ENCODE measurements around the gene M6PR.

Gene M6PR

DNA sequence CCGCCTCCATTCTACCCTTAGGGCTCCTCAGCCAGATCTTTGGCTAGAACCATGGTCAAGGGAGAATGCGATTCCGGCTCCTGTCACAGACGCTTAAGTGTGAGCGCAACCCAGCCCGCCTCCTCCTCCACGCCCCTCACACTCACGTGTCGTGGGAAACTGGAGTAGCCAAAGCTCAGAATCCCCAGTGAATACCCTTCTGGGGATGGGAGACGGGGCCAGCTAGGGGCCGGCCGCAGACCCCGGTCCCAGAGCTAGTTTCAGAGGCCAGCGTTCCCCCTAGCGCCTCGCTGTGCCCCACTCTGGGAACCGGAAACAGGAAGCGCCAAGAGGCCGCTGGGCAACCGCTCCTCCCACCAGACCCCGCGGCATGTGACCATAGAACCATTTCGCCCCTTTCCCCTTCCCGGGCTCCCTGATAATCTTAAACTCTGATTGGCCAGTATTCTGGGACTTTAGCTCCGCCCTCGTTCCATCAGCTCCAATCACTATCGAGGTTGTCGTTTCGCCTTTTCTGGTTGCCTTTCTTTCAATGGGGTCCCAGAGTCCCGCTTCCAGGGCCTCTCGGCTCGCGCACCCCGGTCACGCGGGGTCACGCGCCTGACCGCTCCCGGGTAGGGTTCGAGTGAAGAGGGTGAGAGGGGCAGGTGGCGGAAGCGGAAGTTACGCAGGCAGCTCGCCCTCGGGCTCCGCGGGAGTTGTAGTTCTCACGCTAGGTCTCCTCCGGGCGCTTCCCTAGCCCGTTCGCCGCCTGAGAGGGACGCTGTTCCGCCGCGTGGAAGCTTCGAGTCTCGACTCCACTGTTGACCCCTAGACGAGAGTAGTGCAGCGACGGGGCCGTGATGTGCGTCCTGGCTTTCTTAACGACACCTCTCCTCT is at the start of gene M6PR:
Gene M6PR, minus strand, starts transcription at position 304 of the 879 bp plus-strand sequence. CDS start 3,241 bp downstream, outside the sequence.
- DNase-seq (ENCODE audit: low read depth): peak; percentile 78

DNA sequence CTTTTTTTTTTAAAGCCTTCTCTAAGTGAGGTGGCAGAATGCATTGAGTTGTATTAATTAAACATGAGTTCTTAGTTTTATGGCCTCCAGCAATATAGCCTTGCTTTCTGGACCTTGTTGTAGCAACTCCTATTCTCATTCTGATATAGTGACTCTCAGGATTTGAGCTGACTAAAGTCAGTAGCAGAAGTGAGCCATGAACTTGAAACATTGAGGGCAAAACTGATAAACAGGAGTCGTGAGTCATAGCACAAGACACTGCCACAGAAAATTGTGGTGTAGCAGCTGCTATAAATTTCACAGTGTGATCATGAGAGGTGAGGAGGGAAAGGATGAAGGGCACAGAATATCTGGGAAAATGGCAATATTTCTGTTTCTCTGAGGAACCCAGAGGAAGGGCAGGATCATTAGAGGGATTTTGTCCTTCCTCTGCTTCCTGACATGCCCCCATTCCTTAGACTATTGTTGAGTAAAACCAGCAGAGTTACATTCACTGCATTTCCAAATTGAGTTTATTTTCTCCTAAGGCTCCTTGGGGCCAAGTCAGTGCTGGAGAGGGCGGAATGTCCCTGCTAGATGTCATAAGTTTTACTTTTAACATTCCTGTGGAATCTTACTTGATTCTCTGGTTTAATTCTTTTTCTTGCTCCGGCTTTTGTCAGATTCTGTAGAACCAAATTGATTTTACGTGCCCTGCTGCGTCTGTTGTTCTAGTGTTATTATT is 47.4 kb upstream of the M6PR start:
- no peak for DNase-seq (ENCODE audit: low read depth)

DNA sequence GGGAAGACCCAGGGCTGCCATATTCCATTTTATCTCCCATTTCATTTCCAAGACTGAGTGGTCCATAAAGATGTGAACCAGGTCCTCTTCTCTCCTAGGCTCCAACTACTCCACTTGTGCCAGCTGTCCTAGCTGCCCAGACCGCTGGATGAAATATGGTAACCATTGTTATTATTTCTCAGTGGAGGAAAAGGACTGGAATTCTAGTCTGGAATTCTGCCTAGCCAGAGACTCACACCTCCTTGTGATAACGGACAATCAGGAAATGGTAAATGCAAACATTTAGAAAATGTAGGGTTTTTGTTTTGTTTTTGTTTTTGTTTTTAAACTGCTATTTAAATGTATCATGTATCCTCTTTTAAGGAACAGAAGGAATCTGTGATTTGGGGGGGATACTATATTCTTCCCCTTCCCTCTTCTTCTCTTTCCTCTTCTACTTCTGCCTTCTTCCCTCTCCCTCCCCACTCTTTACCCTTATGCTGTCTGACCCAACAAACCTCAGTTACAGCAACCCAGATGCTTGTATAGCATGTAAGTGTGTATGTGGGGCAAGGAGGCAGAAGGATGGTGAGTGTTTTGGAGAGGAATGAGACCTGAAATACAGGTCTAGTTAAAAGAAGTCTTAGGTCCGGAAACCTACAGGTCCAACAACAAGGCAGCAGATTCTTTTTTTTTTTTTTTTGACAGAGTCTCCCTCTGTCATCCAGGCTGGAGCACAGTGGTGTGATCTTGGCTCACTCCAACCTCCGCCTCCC is 45.8 kb upstream of the M6PR start:
- DNase-seq (ENCODE audit: low read depth): no peak

DNA sequence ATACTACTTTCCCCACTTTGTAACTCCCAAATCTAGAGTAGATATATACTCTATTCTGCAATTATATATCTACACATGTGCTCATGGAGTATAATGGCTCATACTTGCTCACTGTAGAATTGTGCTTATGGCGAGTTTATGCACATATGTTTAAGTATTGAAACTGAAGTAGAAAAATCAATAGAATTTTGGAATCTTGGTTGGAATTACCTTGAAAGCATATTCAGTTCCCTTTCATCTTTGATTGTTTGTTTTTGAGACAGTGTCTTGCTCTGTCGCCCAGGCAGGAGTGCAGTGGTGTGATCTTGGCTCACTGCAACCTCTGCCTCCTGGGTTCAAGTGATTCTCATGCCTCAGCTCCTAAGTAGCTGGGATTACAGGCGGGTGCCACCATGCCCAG is 44.4 kb upstream of the M6PR start:
- DNase-seq (ENCODE audit: low read depth): no peak

DNA sequence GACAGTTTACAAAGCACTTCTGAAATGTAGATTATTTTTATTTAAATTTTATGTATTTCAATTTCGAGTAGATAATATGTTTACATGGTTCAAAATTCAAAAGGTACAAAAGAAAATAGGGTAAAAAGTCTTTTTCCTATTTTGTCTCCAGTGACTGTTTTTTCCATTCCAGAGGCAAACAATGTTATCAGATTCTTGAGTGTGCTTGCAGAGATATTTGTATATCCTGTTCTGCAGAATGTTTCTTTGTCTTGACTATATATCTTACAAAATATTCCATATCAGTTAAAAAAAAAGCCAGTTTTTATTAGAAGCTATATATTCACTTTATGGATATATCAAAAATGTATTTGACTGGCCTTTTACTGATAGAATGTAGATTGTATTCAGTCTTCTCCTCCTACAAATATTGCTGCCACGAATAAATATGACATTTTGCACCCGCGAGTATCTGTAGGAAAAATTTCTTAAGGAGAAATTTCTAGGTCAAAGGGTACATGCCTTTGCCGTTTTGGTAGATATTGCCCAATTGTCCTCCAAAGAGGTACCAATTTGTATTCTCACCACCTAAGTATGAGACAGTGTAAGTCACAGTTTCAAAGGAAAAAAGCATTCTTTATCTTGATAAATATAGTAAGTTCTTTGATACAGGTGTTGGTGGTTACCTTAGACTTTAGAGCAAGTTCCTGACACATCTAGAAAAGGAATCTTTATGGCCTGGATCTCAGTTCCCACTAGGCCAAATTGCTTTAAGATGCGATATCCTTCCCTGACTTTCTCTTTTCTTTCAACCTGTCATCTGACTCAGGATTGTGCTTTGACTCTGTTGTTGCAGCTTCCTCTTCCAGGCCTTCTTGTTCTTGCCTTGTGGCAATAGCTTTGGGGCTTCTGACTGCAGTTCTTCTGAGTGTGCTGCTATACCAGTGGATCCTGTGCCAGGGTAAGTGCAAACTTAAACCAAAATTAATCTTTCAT is 42.2 kb upstream of the M6PR start:
- no peak for DNase-seq (ENCODE audit: low read depth)

DNA sequence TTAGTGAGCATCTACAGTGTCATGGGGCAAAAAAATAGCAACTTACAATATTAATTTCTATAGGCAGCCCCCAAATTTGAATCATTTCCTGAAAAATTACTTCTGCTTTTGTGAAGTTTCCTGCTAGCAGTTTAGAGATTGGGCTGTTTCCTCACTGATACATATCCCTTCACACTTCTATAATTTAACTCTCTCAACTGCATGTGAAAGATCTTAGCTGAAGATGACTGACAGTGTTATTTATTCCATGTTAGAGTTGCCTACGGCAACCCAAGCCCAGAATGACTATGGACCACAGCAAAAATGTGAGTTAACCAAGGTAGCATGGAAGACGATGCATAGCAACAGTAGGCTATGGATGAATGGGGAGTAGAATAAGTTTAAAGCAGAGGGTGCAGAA is 40.0 kb upstream of the M6PR start, which contains the start of gene KLRG1:
Gene KLRG1, plus strand, starts transcription at position 134 of the 400 bp plus-strand sequence. Its CDS starts 90 bp downstream, at position 224.
- DNase-seq (ENCODE audit: low read depth): no peak

DNA sequence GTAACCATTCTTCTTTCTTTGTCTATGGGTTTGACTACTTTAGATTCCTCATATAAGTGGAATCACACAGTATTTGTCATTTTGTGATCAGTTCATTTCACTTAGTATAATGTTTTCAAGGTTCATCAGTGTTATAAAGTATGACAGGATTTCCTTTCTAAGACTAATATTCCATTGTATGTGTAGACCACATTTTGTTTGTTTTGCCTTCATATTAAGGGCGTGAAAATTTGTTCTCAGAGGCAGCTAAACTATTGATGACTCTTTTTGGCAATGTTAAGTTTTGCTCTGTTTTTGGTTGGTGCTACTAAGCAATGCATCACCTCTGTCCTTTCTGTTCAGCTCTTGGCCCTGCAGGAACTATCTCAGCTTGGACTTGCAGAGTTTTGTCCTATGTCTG is 38.2 kb upstream of the M6PR start:
- no peak for DNase-seq (ENCODE audit: low read depth)

DNA sequence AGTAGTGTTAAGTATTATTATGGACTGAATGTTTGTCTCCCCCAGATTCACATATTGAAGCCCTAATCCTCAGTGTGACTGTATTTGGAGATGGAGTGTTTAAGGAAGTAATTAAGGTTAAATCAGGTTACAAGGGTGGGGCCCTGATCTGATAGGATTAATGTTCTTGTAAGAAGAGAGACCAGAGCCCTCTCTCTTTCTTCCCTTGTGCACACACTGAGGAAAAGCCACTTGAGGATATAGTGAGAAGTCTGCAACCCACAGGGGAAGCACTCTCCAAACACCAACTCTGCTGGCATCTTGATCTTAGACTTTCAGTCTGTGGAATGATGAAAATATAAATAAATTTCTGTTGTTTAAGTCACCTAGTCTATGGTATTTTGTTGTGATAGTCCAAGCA is 37.7 kb upstream of the M6PR start:
- DNase-seq (ENCODE audit: low read depth): no peak

DNA sequence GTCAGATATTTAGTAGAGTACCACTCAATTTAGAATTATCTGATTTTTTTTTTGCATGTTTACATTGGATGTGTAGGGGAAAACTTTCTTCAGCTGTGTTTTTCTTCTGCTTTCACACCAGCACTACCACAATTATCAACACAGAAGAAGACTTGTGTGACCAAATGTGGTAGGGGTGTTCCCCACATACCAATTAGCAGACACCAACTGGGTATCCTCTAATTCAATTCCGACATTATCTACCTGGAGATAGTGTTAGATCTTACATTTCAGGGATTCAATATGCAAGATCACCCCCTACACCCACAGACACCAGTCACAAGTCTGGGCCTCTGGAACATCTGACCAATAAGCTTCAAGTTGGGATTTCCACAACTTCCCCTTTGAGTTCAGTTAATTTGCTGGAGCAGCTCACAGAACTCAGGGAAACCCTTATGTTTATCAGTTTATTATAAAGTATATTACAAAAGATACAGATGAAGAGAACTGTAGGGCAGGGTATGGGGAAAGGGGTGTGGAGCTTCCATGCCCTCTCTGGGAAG is 35.8 kb upstream of the M6PR start:
- DNase-seq (ENCODE audit: low read depth): no peak

DNA sequence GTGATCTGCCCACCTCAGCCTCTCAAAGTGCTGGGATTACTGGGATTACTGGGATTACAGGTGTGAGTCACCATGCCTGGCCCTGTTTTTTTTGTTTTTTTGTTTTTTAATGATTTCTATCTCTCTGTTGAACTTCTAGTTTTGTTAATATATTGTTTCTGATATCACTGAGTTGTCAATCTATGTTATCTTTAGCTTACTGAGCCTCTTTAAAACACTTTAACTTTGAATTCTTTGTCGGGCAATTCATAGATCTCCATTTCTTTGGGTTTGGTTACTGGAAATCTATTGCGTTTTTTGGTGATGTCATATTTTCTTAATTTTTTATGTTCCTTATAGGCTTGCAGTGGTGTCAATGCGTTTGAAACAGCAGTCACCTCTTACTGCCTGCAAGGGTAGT is 30.7 kb upstream of the M6PR start:
- no peak for DNase-seq (ENCODE audit: low read depth)

DNA sequence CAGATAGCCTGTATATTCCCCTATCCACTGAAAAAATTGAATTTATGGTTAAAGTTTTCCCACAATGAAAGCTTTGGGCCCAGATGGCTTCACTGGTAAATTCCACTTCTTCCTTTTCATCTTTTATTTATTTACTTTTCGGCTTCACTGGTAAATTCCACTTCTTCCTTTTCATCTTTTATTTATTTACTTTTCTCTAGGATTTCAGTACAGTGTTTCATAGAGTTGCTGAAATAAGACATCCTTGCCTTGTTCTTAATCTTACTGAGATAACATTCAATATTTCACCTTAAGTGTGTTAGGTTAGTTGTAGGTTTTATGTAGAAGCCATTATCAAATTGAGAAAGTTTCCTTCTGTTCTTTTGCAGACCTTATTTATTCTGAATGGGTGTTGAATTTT is 21.0 kb upstream of the M6PR start:
- DNase-seq (ENCODE audit: low read depth): no peak

DNA sequence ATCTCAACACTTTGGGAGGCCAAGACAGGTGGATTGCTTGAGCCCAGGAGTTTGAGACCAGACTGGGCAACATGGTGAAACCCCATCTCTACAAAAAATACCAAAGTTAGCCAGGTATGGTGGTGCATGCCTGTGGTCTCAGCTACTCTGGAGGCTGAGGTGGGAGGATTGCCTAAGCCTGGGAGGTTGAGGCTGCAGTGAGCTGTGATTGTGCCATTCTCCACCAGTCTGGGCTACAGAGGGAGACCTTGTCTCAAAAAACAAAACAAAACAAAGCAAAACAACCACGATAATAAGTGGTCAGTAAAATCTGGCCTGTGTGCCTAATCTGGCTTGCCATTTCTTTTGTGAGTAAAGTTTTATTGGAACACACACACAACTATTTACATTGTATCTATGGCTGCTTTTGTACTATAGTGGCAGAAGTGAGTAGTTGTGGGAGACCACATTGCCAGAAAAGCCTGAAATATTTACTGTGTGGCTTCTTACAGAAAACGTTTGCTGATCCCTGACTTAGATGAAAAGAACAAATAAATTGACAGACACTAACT is 20.5 kb upstream of the M6PR start:
- DNase-seq (ENCODE audit: low read depth): no peak

DNA sequence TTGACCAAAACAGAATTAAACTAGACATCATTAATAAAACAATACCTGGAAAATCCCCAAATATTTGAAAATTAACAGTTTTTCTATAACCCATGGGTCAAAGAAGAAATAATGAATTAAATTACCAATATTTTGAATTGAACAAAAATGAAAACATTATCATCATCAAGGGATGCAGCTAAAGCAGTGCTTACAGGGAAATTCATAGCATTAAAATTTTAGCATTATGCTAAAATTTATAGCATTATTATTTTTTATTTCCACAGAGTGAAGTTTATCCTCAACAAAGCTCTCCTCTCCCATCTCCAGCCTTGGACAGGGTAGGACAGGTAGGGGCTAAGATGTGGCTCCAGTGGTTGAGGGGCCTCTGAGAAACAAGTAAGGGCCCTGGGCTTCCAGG is 19.3 kb upstream of the M6PR start:
- no peak for DNase-seq (ENCODE audit: low read depth)

DNA sequence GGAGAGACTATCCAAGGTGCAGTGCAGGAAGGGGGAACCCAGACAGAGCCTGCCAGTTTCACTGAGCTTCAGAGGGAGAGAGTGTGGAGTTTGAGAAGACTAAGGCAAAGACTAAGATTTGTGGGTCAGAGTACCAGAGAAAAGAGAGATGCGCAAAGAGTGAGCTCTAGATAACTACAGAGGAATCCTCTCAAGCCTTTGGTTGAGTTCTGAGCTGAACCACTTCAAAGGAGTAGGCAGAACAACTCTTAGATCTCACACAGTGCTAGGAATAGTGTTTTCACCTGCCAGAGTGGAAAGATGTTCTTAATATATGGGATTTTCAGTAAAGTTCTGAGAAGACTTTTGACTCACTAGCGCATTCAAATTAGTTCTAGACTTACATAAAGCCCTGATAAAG is 10.7 kb upstream of the M6PR start:
- DNase-seq (ENCODE audit: low read depth): no peak

DNA sequence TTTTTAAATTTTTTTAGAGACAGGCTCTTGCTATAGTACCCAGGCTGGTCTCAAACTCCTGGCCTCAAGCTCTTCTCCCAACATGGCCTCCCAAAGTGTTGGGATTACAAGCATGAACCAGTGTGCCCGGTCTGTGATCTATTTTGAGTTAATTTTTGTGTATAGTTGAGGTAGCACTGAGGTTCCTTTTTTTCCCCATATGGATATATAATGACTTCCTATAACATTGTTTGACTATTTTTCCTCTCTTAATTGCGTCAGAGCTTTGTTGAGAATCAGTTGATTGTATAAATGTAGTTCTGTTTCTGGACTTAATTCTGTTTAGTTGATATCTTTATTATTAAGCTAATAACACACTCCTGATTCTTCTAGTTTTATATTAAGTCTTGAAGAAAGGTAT is 8.6 kb upstream of the M6PR start:
- no peak for DNase-seq (ENCODE audit: low read depth)

DNA sequence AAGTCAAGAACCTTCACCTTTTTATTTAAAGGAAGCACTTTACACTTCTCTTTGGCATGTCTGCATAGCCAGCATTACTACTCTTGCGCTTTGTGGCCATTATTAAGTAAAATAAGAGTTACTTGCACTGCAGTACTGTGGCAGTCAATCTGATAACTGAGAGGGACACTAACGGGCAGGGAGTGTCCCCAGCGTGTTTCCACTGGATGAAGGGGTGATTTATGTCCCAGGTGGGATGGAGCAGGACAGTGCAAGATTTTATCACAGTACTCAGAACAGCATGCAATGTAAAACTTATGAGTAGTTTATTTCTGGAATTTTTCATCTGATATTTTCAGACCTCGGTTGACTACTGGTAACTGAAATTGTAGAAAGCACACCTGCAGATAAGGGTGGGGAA is 8.1 kb upstream of the M6PR start:
- DNase-seq (ENCODE audit: low read depth): no peak

DNA sequence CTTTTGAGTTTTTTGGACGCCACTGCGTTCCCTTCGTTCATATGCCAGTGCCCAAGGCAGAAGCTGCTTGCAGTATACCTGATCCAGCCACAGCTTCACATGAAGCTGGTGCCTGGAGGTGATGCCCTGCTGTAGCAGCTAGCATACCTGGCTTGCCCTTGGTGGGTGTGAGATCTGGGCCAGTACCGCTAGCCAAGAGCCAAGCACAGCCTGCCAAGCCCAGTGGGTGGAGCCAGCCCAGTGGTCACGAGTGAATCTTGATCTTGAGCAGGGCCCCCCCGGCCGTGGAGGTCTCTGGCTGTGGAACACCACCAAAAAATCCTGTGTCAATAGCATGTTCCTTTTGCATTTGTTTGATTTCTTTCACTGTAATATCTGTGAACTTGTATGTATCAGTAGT is 7.3 kb upstream of the M6PR start:
- DNase-seq (ENCODE audit: low read depth): no peak

DNA sequence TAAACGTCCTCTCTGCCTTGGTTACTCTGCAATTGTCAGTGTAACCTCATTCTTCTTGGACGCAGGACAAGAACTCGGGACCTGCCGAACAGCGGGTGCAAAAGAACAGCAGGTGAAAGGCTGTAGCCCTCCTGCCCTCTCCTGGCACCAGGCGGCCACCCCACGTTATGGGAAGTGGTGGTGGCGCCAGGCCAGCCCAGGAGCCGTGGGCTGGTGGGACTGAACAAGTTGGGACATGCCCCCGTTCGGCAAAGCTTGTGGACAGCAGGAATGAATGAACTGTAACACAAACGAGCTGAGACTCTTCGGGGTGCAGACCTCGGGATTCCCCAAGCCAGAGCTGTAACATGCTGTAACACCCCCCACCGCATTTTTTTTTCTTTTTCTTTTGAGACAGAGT is 6.6 kb upstream of the M6PR start:
- no peak for DNase-seq (ENCODE audit: low read depth)

DNA sequence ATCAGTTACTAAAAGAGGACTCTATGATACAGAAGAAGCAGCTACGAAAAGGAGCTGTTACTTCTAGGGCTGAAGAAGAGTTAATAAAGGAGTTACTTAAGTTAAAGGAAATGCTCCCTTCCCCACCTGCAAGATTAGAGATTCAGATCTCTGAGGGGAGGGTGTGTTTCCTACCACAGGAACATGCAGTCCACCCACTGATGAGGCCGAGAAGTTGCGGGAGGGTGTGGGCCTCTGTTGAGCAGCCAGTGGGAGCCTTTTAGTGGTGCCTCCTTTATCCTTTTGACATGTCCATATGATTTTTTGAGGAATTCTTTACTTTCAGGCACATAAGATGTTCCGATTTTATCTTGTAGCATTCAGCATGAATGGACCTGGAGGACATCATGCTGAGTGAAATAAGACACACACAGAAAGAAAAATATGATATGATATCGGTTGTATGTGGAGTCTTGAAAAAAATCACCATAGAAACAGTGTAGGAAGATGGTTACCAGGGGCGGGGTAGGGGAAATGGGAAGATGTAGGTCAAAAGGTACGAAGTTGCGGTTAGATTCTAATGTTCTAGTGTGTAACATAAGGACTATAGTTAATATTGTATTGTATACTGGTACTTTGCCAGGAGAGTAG is 4.4 kb upstream of the M6PR start:
- no peak for DNase-seq (ENCODE audit: low read depth)

DNA sequence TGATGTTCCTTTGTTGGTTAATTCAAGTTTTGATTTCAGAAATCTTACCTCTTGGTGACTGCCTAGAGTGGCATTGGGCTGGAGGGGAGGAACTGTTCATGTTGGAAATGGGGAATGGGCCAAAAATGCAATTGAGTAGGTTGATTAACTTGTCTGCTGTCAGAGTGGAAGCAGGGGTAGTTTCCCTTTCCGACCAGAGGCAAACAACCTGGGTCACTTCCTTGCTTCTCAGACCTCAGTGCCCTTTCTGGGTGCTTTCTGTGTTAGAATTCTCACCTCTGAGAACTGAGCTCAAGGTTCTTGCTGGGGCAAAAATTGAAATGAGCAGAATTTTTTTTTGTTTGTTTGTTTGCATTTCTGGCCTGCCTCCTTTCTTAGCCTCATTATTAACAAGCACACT is 2.3 kb upstream of the M6PR start:
- no peak for DNase-seq (ENCODE audit: low read depth)

All from activated T-cell treated with anti-CD3 and anti-CD28 coated beads for 1 hour (primary cell).